PC-9 (cell line): ENCODE measurements around the gene USP13. TPM values are rescaled to one million over a fixed set of nuclear protein-coding genes. Genes with fewer than 3 reads are reported as not detected.

Source experiments
- BruUV-seq: library from RNA; stranded (reverse); fragments of 400-500 nt; replicated peaks from 2 replicates; lab custom pipeline; 2021; lab: Mats Ljungman, UMichigan
- CTCF ChIA-PET: fragments of 300-600 bp; sonication (Branson Sonifier 250); formaldehyde crosslinking; loops from one replicate; lab custom pipeline; 2022; ENCODE audit warnings: antibody characterized with exemption; lab: Charles Lee
- POLR2A ChIA-PET: fragments of 300-600 bp; sonication (Branson Sonifier 250); formaldehyde crosslinking; loops from one replicate; lab custom pipeline; 2022; ENCODE audit warnings: antibody characterized with exemption; ENCODE audit not compliant: unreplicated experiment; lab: Charles Lee
- DNase-seq, 2 experiments: peaks; one replicate each; pipeline versions ENCODE4 v3.0.0 to v3.0.0-alpha.2; 2015 to 2022; ENCODE audit warnings: mixed read lengths in 1 of 2
- H2AFZ ChIP-seq: fragments of 200-600 bp; sonication (generic); 2 replicates; pipeline ENCODE4 v1.8.1; 2017; ENCODE audit warnings: antibody characterized with exemption
- H3F3A ChIP-seq: fragments of 200-600 bp; sonication (generic); 2 replicates; pipeline ENCODE4 v1.8.1; 2017; ENCODE audit warnings: antibody characterized with exemption, mild to moderate bottlenecking, low read depth; ENCODE audit not compliant: insufficient read depth
- H3K27ac ChIP-seq: fragments of 200-600 bp; sonication (generic); 2 replicates; pipeline ENCODE4 v1.6.1; 2016; ENCODE audit warnings: mixed run types
- H3K27me3 ChIP-seq: fragments of 200-600 bp; sonication (generic); 2 replicates; pipeline ENCODE4 v1.6.1; 2016; ENCODE audit warnings: low read depth, mixed run types; ENCODE audit not compliant: insufficient read depth
- H3K36me3 ChIP-seq: fragments of 200-600 bp; sonication (generic); 2 replicates; pipeline ENCODE4 v1.6.1; 2016; ENCODE audit warnings: low read depth, mixed run types
- H3K4me1 ChIP-seq: fragments of 200-600 bp; sonication (generic); replicated peaks from 2 replicates; pipeline ENCODE4 v1.6.1; 2016; ENCODE audit warnings: mixed run types; ENCODE audit not compliant: insufficient read depth
- H3K4me2 ChIP-seq: fragments of 200-600 bp; sonication (generic); 2 replicates; pipeline ENCODE4 v1.6.1; 2017; ENCODE audit warnings: mixed run types
- H3K4me3 ChIP-seq: fragments of 200-600 bp; sonication (generic); 2 replicates; pipeline ENCODE4 v1.6.1; 2016; ENCODE audit warnings: mixed run types
- H3K79me2 ChIP-seq: fragments of 200-600 bp; sonication (generic); 2 replicates; pipeline ENCODE4 v1.6.1; 2017; ENCODE audit warnings: low read depth, mixed run types
- H3K9me2 ChIP-seq: fragments of 200-600 bp; sonication (generic); 2 replicates; pipeline ENCODE4 v1.8.1; 2017; ENCODE audit warnings: mild to moderate bottlenecking; ENCODE audit not compliant: insufficient read depth
- H3K9me3 ChIP-seq: fragments of 200-600 bp; sonication (generic); 2 replicates; pipeline ENCODE4 v1.8.1; 2016; ENCODE audit warnings: low read depth; ENCODE audit not compliant: insufficient read depth
- H4K20me1 ChIP-seq: fragments of 200-600 bp; sonication (generic); 2 replicates; pipeline ENCODE4 v1.8.1; 2017; ENCODE audit not compliant: insufficient read depth
- CTCF ChIP-seq: fragments of 200-600 bp; sonication (generic); conservative IDR thresholded peaks from 2 replicates; pipeline ENCODE4 v1.6.1; 2017; ENCODE audit warnings: mixed run types, antibody characterized with exemption, mild to moderate bottlenecking, moderate library complexity
- EZH2 ChIP-seq: fragments of 200-600 bp; sonication (generic); IDR thresholded peaks from 2 replicates; pipeline ENCODE4 v1.8.0; 2017; ENCODE audit warnings: antibody characterized with exemption, low read depth
- intact Hi-C: fragments of 100-400 bp; cut with micrococcal nuclease; formaldehyde crosslinking; loops from one replicate; pipeline ENCODE4 v1.10.0; 2022; ENCODE audit not compliant: unreplicated experiment
- total RNA-seq: library from RNA; stranded (reverse); gene quantifications from 2 replicates; pipeline ENCODE4 v1.2.3, GENCODE V29; 2021

USP13 gene
- total RNA-seq, 1 experiment from 2014 or later, result 24.7 TPM

GRCh38 chr3:179788996-179789395 lies 136.2 kb downstream of the USP13 start:
- H4K20me1 ChIP-seq, result no peaks in the 10 kb centered on the region
- H3F3A ChIP-seq, result no peaks in the 10 kb centered on the region
- intact Hi-C loops, result no loop called here
- no peaks in the 10 kb centered on the region for H3K9me3 ChIP-seq
- CTCF ChIA-PET, result no interaction called here
- no peak overlapping the region for H2AFZ ChIP-seq
- POLR2A ChIA-PET, result no interaction called here
- no peak for DNase-seq
- H3K27me3 ChIP-seq, result no peaks in the 10 kb centered on the region
- H3K9me2 ChIP-seq, result no peaks in the 10 kb centered on the region
- no peaks in the 10 kb centered on the region for H3K36me3 ChIP-seq
- no TSS peak for BruUV-seq
- no peak for TF ChIP-seq CTCF
- no peak for TF ChIP-seq EZH2
- H3K27ac ChIP-seq, result no peak overlapping the region
- no peak overlapping the region for H3K4me3 ChIP-seq
- H3K4me1 ChIP-seq, result no peaks in the 10 kb centered on the region
- no peaks in the 10 kb centered on the region for H3K79me2 ChIP-seq
- no peak overlapping the region for H3K4me2 ChIP-seq

DNA sequence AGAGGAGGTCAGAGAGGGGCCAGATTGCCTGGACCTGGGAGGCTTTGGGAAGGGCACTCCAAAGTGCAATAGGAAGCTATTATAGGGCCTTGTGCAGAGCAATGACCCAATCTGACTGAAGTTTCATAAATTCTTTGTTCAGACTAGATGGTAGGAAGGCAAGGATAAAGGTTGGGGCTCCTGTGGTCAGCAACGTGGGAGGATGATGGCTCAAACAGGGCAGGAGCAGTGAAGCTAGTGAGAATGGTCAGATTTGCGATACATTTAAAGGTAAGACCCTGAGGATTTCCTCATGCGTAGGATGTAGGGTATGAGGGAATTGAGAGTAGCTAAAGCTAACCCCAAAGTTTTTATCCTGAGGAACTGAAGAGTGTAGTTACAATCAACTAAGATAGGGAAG lies 139.0 kb downstream of the USP13 start:
- no peaks in the 10 kb centered on the region for H3F3A ChIP-seq
- no TSS peak for BruUV-seq
- H3K79me2 ChIP-seq, result no peaks in the 10 kb centered on the region
- CTCF ChIA-PET, result no interaction called here
- no peaks in the 10 kb centered on the region for H3K9me2 ChIP-seq
- H3K4me3 ChIP-seq, result no peak overlapping the region
- intact Hi-C loops, result no loop called here
- POLR2A ChIA-PET, result no interaction called here
- H2AFZ ChIP-seq, result no peak overlapping the region
- no peak for TF ChIP-seq EZH2
- TF ChIP-seq CTCF, result no peak
- DNase-seq, result no peak
- H4K20me1 ChIP-seq, result no peaks in the 10 kb centered on the region
- no peak overlapping the region for H3K27ac ChIP-seq
- H3K4me2 ChIP-seq, result no peak overlapping the region
- H3K36me3 ChIP-seq, result no peaks in the 10 kb centered on the region
- H3K4me1 ChIP-seq, result no peaks in the 10 kb centered on the region
- no peaks in the 10 kb centered on the region for H3K27me3 ChIP-seq
- H3K9me3 ChIP-seq, result no peaks in the 10 kb centered on the region

- H3K4me1 ChIP-seq, result no peaks in the 10 kb centered on the region
- no peak overlapping the region for H3K27ac ChIP-seq
- no peaks in the 10 kb centered on the region for H3K9me3 ChIP-seq
- DNase-seq, result no peak
- TF ChIP-seq CTCF (no peak), EZH2 (no peak)
- no peaks in the 10 kb centered on the region for H3K36me3 ChIP-seq
- BruUV-seq, result no TSS peak
- H3K27me3 ChIP-seq, result no peaks in the 10 kb centered on the region
- H4K20me1 ChIP-seq, result no peaks in the 10 kb centered on the region
- no peak overlapping the region for H3K4me2 ChIP-seq
- ChIA-PET CTCF (interaction anchor here (0.5 kb wide), 1 partner anchor 216 kb away, joined by 3 read pairs; no protein-coding TSS in a partner anchor), POLR2A (no interaction called here)
- H3K79me2 ChIP-seq, result no peaks in the 10 kb centered on the region
- intact Hi-C loops, result no loop called here
- H3K9me2 ChIP-seq, result no peaks in the 10 kb centered on the region
- H2AFZ ChIP-seq, result no peak overlapping the region
- no peak overlapping the region for H3K4me3 ChIP-seq
- H3F3A ChIP-seq, result no peaks in the 10 kb centered on the region
Measured at GRCh38 chr3:179794355-179794754, 141.5 kb downstream of the USP13 start.
